Suprapubic skin (tissue), 4 donors: ENCODE measurements around the gene PSME3.
"Not testable (repeated sequence)": the region's sequence is repeated elsewhere in the genome, so short reads cannot be mapped to it uniquely, and the experiment has no call there.

Source experiments
- CTCF ChIP-seq, 2 donors: fragments of 200-600 bp in 1 of 2; fragments of 450-650 bp in 1 of 2; sonication (generic) in 1 of 2; IDR thresholded peaks; one replicate each; pipeline ENCODE4 v1.5.1; 2016 to 2019; ENCODE audit warnings: antibody characterized with exemption in 2 of 2, mild to moderate bottlenecking in 1 of 2, moderate library complexity in 1 of 2
- POLR2A ChIP-seq, 2 donors: fragments of 450-650 bp; IDR thresholded peaks; one replicate each; pipeline ENCODE4 v1.6.1; 2017; ENCODE audit warnings: antibody characterized with exemption in 2 of 2, mild to moderate bottlenecking in 2 of 2, moderate library complexity in 2 of 2
- POLR2AphosphoS5 ChIP-seq, 3 donors: sonication (generic); formaldehyde crosslinking; IDR thresholded peaks; one replicate each; pipeline ENCODE4 v1.6.1; 2017; ENCODE audit warnings: antibody characterized with exemption in 3 of 3

- not testable (repeated sequence) for TF ChIP-seq POLR2A, CTCF, POLR2AphosphoS5 (IDR thresholded peaks at IDR 0.05)
Observed at GRCh38 chr17:42881706-42882105, 48.5 kb downstream of the PSME3 start.
